ACC112 (cell line): ENCODE measurements around the gene HOMER3.

Experiments
- H2AFZ ChIP-seq: fragments of 200-600 bp; sonication (generic); one replicate; pipeline ENCODE4 v1.6.0; 2017; ENCODE audit warnings: antibody characterized with exemption, low read length; ENCODE audit not compliant: unreplicated experiment
- H3K27ac ChIP-seq: fragments of 200-600 bp; sonication (generic); 2 replicates; pipeline ENCODE4 v1.5.1; 2014; ENCODE audit warnings: low read depth, mild to moderate bottlenecking, antibody characterized with exemption, low read length, moderate library complexity
- H3K27me3 ChIP-seq: fragments of 200-600 bp; sonication (generic); 2 replicates; pipeline ENCODE4 v1.6.1; 2014; ENCODE audit warnings: mild to moderate bottlenecking, antibody characterized with exemption, low read length, moderate library complexity, mixed read lengths; ENCODE audit not compliant: insufficient read depth
- H3K36me3 ChIP-seq: fragments of 200-600 bp; sonication (generic); 2 replicates; pipeline ENCODE4 v1.6.1; 2016; ENCODE audit warnings: mild to moderate bottlenecking, antibody characterized with exemption, low read length, moderate library complexity, mixed read lengths; ENCODE audit not compliant: insufficient read depth
- H3K4me1 ChIP-seq: fragments of 200-600 bp; sonication (generic); one replicate; pipeline ENCODE4 v1.6.1; 2016; ENCODE audit warnings: low read length, mixed read lengths; ENCODE audit not compliant: insufficient read depth, unreplicated experiment, control insufficient read depth
- H3K4me3 ChIP-seq: fragments of 200-600 bp; sonication (generic); 2 replicates; pipeline ENCODE4 v1.5.1; 2014; ENCODE audit warnings: mild to moderate bottlenecking, low read depth, low read length
- H3K79me2 ChIP-seq: fragments of 200-600 bp; sonication (generic); one replicate; pipeline ENCODE4 v1.6.0; 2016; ENCODE audit warnings: low read length; ENCODE audit not compliant: control insufficient read depth, unreplicated experiment, insufficient read depth

The HOMER3 gene

GRCh38 chr19:18941628-18942354 lies 774 bp upstream of the HOMER3 start:
- H2AFZ ChIP-seq, result no peak overlapping the region
- no peaks in the 10 kb centered on the region for H3K27me3 ChIP-seq
- peaks cover 20% of the 10 kb centered on the region for H3K79me2 ChIP-seq
- no peaks in the 10 kb centered on the region for H3K4me1 ChIP-seq
- H3K27ac ChIP-seq, result no peak overlapping the region
- H3K4me3 ChIP-seq, result peak overlapping the region; percentile 64
- H3K36me3 ChIP-seq, result no peaks in the 10 kb centered on the region

DNA sequence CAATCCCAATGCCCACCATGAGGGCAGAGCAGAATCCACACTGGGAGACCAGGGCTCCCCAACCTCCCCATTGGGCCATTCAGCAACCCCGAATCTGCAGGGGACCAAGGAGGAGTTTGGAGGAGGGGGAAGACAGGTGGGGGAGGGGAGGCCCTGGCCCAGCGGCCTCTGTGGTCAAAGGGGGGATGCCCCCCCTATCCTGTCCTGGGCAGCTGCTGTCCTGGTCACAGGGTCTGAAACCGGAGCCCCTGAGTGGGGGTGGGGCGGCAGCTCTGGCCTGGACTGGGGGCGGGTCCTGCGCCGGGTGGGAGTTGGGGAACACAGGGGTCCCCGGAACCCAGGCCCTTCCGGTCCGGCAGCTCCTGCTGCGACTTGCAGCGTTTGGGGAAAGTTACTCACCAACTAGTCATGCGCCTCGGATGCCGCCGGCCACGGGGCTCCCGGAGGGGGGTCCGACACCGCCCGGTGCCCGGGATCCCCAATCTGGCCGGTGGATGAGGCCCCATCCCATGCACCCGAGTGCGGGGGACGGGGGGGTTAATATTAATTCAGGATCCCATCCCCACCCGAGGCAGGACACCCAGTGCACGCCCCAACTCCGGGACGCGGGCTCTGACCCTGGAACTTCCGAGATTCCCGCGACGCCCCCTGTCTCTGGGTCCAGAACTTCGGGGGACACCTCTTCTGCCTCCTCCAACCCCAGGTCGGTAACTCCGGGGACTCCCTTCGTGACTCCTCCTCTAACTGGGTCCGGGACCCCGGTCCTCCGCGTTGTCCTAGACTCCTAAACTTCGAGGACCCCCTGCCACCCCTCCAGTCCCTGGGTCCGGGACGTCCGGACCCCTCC lies 872 bp downstream of the HOMER3 start:
- peak overlapping the region; percentile 93 for H3K4me3 ChIP-seq
- no peak overlapping the region; the same call in 1 of the 2 replicates for H3K27ac ChIP-seq
- H3K79me2 ChIP-seq, result peaks cover 20% of the 10 kb centered on the region
- no peak overlapping the region for H2AFZ ChIP-seq
- no peaks in the 10 kb centered on the region for H3K27me3 ChIP-seq
- no peaks in the 10 kb centered on the region for H3K4me1 ChIP-seq
- H3K36me3 ChIP-seq, result no peaks in the 10 kb centered on the region

GRCh38 chr19:18939163-18939562 lies 1.9 kb downstream of the HOMER3 start:
- Histone ChIP-seq H3K4me3 (peak overlapping the region; percentile 93), H3K27me3 (no peaks in the 10 kb centered on the region), H3K79me2 (peaks cover 20% of the 10 kb centered on the region), H3K36me3 (no peaks in the 10 kb centered on the region), H3K27ac (no peak overlapping the region), H2AFZ (no peak overlapping the region), H3K4me1 (no peaks in the 10 kb centered on the region)

GRCh38 chr19:18933297-18933696 lies 7.7 kb downstream of the HOMER3 start:
- H3K27ac ChIP-seq, result no peak overlapping the region
- H3K36me3 ChIP-seq, result no peaks in the 10 kb centered on the region
- H2AFZ ChIP-seq, result no peak overlapping the region
- no peak overlapping the region for H3K4me3 ChIP-seq
- H3K79me2 ChIP-seq, result peaks cover 2% of the 10 kb centered on the region
- H3K27me3 ChIP-seq, result no peaks in the 10 kb centered on the region
- no peaks in the 10 kb centered on the region for H3K4me1 ChIP-seq

DNA sequence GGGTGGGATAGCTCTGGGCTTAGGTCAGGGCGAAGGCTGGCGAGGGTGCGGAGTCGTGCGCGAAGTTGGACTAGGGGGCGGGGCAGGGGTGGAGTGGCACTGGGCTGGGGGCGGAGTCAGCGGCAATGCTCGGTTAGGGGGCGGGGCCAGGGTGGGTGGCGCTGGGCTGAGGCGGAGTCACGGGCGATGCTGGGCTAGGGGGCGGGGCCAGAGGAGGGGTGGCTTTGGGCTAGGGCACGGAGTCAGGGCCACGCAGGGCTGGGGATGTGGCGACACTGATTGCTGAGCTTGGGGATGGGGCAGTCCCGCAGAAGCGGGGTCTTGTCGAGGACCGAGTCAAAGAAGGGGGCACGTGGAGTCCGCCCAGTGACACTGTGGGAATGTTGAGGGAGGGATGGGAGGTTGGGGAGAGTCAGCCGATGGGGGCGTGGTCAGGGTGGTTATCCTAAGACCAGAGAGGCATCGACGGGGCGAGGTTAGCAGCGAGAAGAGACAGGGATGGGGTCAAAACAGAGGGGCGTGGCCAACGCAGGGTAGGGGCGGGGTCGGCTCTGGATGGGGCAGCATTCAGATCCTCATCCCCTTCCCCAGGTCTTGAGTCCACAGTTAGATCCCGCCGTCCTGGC lies 8.7 kb downstream of the HOMER3 start:
- Histone ChIP-seq H3K4me1 (no peaks in the 10 kb centered on the region), H3K27ac (no peak overlapping the region), H2AFZ (no peak overlapping the region), H3K79me2 (no peaks in the 10 kb centered on the region), H3K36me3 (no peaks in the 10 kb centered on the region), H3K4me3 (no peak overlapping the region), H3K27me3 (no peaks in the 10 kb centered on the region)

DNA sequence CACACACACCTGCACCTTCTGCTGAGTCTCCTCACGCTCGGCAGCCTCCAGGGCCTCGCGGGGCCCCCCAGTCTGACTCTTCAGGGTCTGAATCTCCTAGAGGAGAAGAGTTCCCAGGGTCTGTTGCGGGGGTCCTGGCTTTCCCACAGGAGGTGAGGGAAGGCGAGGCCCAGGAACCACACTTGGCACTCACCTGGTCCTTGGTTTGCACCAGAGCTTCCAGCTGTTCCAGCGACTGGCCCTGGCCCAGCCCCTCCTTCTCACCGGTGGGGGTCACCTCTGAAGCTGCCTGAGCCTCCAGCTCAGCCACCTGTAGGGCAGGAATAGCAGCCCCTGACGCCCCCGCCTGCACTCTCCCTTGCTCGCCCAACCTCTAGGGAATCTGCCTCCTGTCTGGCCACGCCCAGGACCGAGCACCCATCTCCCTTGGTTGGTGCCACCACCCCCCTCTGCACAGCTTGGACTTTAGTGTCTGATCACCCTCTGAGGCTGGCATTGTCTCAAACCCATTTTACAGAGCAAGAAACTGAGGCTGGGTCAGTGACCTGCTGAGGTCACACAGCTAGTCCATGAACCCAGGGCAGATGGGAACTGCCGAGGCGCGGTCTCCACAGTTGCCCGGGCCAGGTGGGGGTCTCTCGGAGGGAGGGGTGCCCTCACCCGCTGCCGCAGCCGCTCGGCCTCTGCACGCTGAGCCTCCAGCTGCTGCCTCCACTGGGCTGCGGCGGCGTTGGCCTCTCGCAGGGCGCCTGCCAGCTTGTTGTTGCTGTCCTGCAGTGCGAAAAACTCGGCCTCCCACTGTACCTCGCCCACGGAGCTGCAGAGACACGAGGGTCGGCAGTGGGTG lies 9.5 kb downstream of the HOMER3 start:
- H2AFZ ChIP-seq, result no peak overlapping the region
- H3K36me3 ChIP-seq, result no peaks in the 10 kb centered on the region
- H3K27ac ChIP-seq, result no peak overlapping the region
- H3K79me2 ChIP-seq, result no peaks in the 10 kb centered on the region
- no peaks in the 10 kb centered on the region for H3K4me1 ChIP-seq
- H3K4me3 ChIP-seq, result no peak overlapping the region
- H3K27me3 ChIP-seq, result no peaks in the 10 kb centered on the region

GRCh38 chr19:18929311-18929710 lies 11.7 kb downstream of the HOMER3 start:
- Histone ChIP-seq H3K27ac (no peak overlapping the region), H3K36me3 (no peaks in the 10 kb centered on the region), H2AFZ (no peak overlapping the region), H3K79me2 (no peaks in the 10 kb centered on the region), H3K4me1 (no peaks in the 10 kb centered on the region), H3K27me3 (no peaks in the 10 kb centered on the region), H3K4me3 (no peak overlapping the region)

DNA sequence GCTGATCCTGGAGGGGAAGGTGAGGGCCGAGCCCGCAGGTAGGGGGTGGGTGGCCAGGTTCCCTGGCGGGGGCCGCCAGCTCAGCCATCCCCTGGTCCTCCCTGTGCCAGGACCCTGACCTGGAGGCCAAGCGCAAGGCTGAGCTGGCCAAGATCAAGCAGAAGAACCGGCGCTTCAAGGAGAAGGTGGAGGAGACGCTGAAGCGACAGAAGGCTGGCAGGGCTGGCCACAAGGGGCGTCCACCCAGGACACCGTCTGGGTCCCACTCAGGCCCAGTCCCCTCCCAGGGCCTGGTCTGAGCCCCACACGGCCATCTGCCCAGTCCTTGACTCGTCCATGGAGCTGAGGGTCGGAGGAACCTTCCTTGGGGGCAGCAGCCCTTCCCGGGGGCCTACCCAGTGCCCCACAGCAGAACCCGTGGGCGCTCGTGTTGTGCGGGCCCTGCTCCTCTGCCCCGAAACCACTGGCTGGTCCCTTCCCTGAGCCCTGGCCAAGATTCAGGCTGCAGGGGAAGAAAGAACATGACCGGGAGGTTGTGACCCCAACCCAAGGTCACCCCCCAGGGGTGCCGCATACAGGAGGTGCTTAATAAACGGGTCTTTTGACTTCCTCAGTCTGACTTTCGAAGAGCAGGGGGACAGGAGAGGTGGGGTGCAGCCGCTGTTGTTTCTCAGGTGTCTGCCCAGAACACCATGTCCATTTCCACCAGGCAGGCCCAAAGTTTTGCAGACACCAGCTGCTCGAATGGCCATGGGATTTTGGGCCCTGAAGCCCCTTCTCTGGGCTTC lies 12.8 kb downstream of the HOMER3 start:
- H3K4me1 ChIP-seq, result no peaks in the 10 kb centered on the region
- no peaks in the 10 kb centered on the region for H3K36me3 ChIP-seq

GRCh38 chr19:18924684-18925213 lies 16.3 kb downstream of the HOMER3 start:
- Histone ChIP-seq H3K27ac (no peak overlapping the region), H3K36me3 (no peaks in the 10 kb centered on the region), H3K27me3 (no peaks in the 10 kb centered on the region), H2AFZ (no peak overlapping the region), H3K4me1 (peaks cover 5% of the 10 kb centered on the region), H3K4me3 (no peak overlapping the region), H3K79me2 (peaks cover 14% of the 10 kb centered on the region)

More for the DNA sequence above, 12.8 kb downstream of the HOMER3 start:
- no peaks in the 10 kb centered on the region for H3K27me3 ChIP-seq
- no peak overlapping the region for H3K4me3 ChIP-seq
- no peak overlapping the region for H3K27ac ChIP-seq
- no peak overlapping the region for H2AFZ ChIP-seq
- no peaks in the 10 kb centered on the region for H3K79me2 ChIP-seq
